ENCODE data around the gene ERLIN1.

DNA sequence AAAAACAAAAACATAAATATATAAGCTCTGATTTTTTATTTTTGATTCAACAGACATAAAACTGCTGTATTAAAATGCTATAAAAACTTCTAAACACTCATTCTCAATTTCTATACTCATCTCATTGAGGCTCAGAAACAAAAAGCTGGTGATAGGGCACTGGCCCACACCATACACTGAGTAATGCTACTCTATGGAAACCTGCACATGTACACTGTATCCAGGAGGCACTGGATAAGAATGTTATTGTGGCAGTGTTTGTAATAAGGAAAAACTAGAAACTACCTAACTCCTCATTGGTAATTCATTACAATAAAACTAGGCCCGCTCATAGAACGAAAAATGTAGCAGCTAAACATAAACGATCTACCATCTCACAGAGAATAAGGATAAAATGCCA, 23.1 kb downstream of the ERLIN1 start:
- TF ChIP-seq CTCF (conservative IDR thresholded peaks at IDR 0.05; ENCODE audit: low read length), result no peak
- no peak for TF ChIP-seq EZH2phosphoT487 (IDR thresholded peaks at IDR 0.05; ENCODE audit: borderline replicate concordance)

All from Loucy (cell line).